Effector memory CD4-positive, alpha-beta T cell (primary cell): ENCODE results near the gene ZMYND19.
"Not testable (repeated sequence)": the region's sequence is repeated elsewhere in the genome, so short reads cannot be mapped to it uniquely, and the experiment has no call there.

Experiments
- DNase-seq, 3 donors: peaks; one replicate each; pipeline ENCODE4 v3.0.0-alpha.2; 2020
- H3K27ac ChIP-seq: 2 replicates; pipeline ENCODE4 v1.7.0; 2013; ENCODE audit warnings: mild to moderate bottlenecking, low read length, moderate library complexity; ENCODE audit not compliant: insufficient read depth, poor library complexity, severe bottlenecking
- H3K27me3 ChIP-seq: replicated peaks from 2 replicates; pipeline ENCODE4 v1.7.0; 2013; ENCODE audit warnings: mild to moderate bottlenecking, low read length; ENCODE audit not compliant: insufficient read depth, control insufficient read depth, poor library complexity, severe bottlenecking
- H3K36me3 ChIP-seq: 2 replicates; pipeline ENCODE4 v1.7.0; 2013; ENCODE audit warnings: mild to moderate bottlenecking, low read length, moderate library complexity; ENCODE audit not compliant: control insufficient read depth, insufficient read depth
- H3K4me1 ChIP-seq: 2 replicates; pipeline ENCODE4 v1.7.0; 2013; ENCODE audit warnings: low read length, mild to moderate bottlenecking; ENCODE audit not compliant: control insufficient read depth, insufficient read depth, poor library complexity, severe bottlenecking
- H3K4me3 ChIP-seq: 2 replicates; pipeline ENCODE4 v1.7.0; 2013; ENCODE audit warnings: low read length, low read depth, mild to moderate bottlenecking; ENCODE audit not compliant: insufficient read depth, poor library complexity, severe bottlenecking
- H3K9me3 ChIP-seq: 2 replicates; pipeline ENCODE4 v1.7.0; 2013; ENCODE audit warnings: mild to moderate bottlenecking, low read length, moderate library complexity; ENCODE audit not compliant: control insufficient read depth

The ZMYND19 gene

GRCh38 chr9:137547687-137548543, 42.4 kb downstream of the ZMYND19 start:
- H3K9me3 ChIP-seq: no peaks in the 10 kb centered on the region
- H3K27me3 ChIP-seq: no peaks in the 10 kb centered on the region
- H3K4me1 ChIP-seq: peaks cover 12% of the 10 kb centered on the region
- no peak for DNase-seq
- no peaks in the 10 kb centered on the region for H3K36me3 ChIP-seq
- H3K4me3 ChIP-seq: no peak overlapping the region
- H3K27ac ChIP-seq: no peak overlapping the region

GRCh38 chr9:137545123-137545522, 45.2 kb downstream of the ZMYND19 start:
- no peaks in the 10 kb centered on the region for H3K27me3 ChIP-seq
- H3K36me3 ChIP-seq: no peaks in the 10 kb centered on the region
- DNase-seq: no peak
- H3K9me3 ChIP-seq: no peaks in the 10 kb centered on the region
- H3K27ac ChIP-seq: no peak overlapping the region
- no peak overlapping the region for H3K4me3 ChIP-seq
- peaks cover 6% of the 10 kb centered on the region for H3K4me1 ChIP-seq

- H3K4me1 ChIP-seq: no peaks in the 10 kb centered on the region
- no peaks in the 10 kb centered on the region for H3K36me3 ChIP-seq
- H3K9me3 ChIP-seq: no peaks in the 10 kb centered on the region
- H3K27me3 ChIP-seq: no peaks in the 10 kb centered on the region
- H3K27ac ChIP-seq: no peak overlapping the region
- no peak overlapping the region for H3K4me3 ChIP-seq
- no peak for DNase-seq
Measured at GRCh38 chr9:137544176-137544760, 46.0 kb downstream of the ZMYND19 start.

GRCh38 chr9:137543237-137543963, 46.9 kb downstream of the ZMYND19 start:
- no peaks in the 10 kb centered on the region for H3K4me1 ChIP-seq
- no peak for DNase-seq
- no peaks in the 10 kb centered on the region for H3K36me3 ChIP-seq
- no peaks in the 10 kb centered on the region for H3K27me3 ChIP-seq
- H3K4me3 ChIP-seq: no peak overlapping the region
- H3K9me3 ChIP-seq: no peaks in the 10 kb centered on the region
- no peak overlapping the region for H3K27ac ChIP-seq

GRCh38 chr9:137542486-137542885, 47.8 kb downstream of the ZMYND19 start:
- no peaks in the 10 kb centered on the region for H3K27me3 ChIP-seq
- H3K4me1 ChIP-seq: no peaks in the 10 kb centered on the region
- no peak overlapping the region for H3K4me3 ChIP-seq
- no peak overlapping the region for H3K27ac ChIP-seq
- no peaks in the 10 kb centered on the region for H3K36me3 ChIP-seq
- no peak for DNase-seq
- H3K9me3 ChIP-seq: no peaks in the 10 kb centered on the region

GRCh38 chr9:137540536-137540935, 49.8 kb downstream of the ZMYND19 start:
- H3K4me1 ChIP-seq: no peaks in the 10 kb centered on the region
- H3K4me3 ChIP-seq: no peak overlapping the region
- H3K9me3 ChIP-seq: no peaks in the 10 kb centered on the region
- H3K36me3 ChIP-seq: no peaks in the 10 kb centered on the region
- H3K27me3 ChIP-seq: no peaks in the 10 kb centered on the region
- DNase-seq: no peak
- no peak overlapping the region for H3K27ac ChIP-seq

- no peak for DNase-seq
- H3K27me3 ChIP-seq: no peaks in the 10 kb centered on the region
- no peak overlapping the region for H3K4me3 ChIP-seq
- no peak overlapping the region for H3K27ac ChIP-seq
- H3K9me3 ChIP-seq: no peaks in the 10 kb centered on the region
- H3K36me3 ChIP-seq: no peaks in the 10 kb centered on the region
- peaks cover 3% of the 10 kb centered on the region for H3K4me1 ChIP-seq
Measured at GRCh38 chr9:137538058-137538457, 52.3 kb downstream of the ZMYND19 start.

GRCh38 chr9:137536594-137537131, 53.6 kb downstream of the ZMYND19 start:
- DNase-seq, H3K4me1 ChIP-seq, H3K27me3 ChIP-seq, H3K27ac ChIP-seq, H3K4me3 ChIP-seq, H3K36me3 ChIP-seq, H3K9me3 ChIP-seq: not testable (repeated sequence)

- H3K27me3 ChIP-seq: no peaks in the 10 kb centered on the region
- no peak for DNase-seq
- H3K9me3 ChIP-seq: no peaks in the 10 kb centered on the region
- H3K36me3 ChIP-seq: no peaks in the 10 kb centered on the region
- peaks cover 3% of the 10 kb centered on the region for H3K4me1 ChIP-seq
- H3K27ac ChIP-seq: no peak overlapping the region
- H3K4me3 ChIP-seq: no peak overlapping the region
Measured at GRCh38 chr9:137535120-137535428, 55.2 kb downstream of the ZMYND19 start.
